GM12864 (cell line): ENCODE data around the gene GSX2.

Experiments
- DNase-seq: peaks from one replicate; pipeline ENCODE4 v3.0.0-alpha.2; 2011; ENCODE audit warnings: low read depth
- H3K4me3 ChIP-seq: 2 replicates; pipeline ENCODE4 v1.5.1; 2011; ENCODE audit warnings: mild to moderate bottlenecking, low read depth, low read length, control low read depth
- TF ChIP-seq, protein P1 (sequence below): IDR thresholded peaks from 2 replicates; pipeline ENCODE4 v1.5.1; 2011; ENCODE audit warnings: low read depth, mild to moderate bottlenecking, moderate library complexity, low read length, control low read depth, inconsistent platforms; ENCODE audit errors: missing control alignments

The GSX2 gene

DNA sequence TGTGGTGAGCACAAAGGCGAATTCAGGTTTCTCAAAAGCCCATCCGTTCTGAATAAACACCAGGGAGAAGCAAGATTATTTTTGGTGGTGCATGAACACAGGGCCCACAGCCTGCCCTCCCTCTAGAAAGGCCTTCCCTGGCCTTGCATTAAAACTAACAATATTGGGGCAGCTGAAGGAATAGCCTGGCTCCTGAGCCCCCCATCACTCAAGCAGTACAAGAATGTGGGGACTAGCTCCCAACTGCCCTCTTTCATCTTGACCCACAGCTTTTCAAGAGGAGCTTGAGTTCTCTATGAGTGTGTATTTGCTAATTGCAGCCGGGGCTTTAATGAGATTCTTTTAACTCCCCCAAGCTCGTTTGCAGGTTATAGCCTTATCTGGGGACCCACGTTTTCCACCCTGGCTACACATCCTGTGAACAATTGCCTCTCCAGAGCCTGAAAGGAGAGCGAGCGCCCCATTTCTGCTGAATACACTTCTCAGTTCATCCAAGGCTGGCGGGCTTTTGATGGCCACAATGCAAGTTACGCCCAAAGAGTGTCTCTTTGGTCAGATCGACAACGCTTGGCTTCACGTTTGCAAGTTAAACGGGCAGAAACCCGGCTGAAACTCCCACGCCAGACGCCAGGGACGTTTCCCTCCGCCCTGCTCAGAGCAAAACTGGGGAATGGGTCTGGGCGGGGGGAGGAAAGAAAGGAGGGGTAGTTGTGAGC, 4.7 kb upstream of the GSX2 start:
- TF ChIP-seq, protein P1, sequence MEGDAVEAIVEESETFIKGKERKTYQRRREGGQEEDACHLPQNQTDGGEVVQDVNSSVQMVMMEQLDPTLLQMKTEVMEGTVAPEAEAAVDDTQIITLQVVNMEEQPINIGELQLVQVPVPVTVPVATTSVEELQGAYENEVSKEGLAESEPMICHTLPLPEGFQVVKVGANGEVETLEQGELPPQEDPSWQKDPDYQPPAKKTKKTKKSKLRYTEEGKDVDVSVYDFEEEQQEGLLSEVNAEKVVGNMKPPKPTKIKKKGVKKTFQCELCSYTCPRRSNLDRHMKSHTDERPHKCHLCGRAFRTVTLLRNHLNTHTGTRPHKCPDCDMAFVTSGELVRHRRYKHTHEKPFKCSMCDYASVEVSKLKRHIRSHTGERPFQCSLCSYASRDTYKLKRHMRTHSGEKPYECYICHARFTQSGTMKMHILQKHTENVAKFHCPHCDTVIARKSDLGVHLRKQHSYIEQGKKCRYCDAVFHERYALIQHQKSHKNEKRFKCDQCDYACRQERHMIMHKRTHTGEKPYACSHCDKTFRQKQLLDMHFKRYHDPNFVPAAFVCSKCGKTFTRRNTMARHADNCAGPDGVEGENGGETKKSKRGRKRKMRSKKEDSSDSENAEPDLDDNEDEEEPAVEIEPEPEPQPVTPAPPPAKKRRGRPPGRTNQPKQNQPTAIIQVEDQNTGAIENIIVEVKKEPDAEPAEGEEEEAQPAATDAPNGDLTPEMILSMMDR, result no peak
- H3K4me3 ChIP-seq, result no peak overlapping the region
- no peak for DNase-seq

GRCh38 chr4:54096295-54096962, 3.5 kb upstream of the GSX2 start:
- TF ChIP-seq, protein P1, result no peak
- DNase-seq, result no peak
- H3K4me3 ChIP-seq, result no peak overlapping the region

GRCh38 chr4:54097152-54097551, 2.8 kb upstream of the GSX2 start:
- no peak for DNase-seq
- TF ChIP-seq, protein P1, result no peak
- no peak overlapping the region for H3K4me3 ChIP-seq

DNA sequence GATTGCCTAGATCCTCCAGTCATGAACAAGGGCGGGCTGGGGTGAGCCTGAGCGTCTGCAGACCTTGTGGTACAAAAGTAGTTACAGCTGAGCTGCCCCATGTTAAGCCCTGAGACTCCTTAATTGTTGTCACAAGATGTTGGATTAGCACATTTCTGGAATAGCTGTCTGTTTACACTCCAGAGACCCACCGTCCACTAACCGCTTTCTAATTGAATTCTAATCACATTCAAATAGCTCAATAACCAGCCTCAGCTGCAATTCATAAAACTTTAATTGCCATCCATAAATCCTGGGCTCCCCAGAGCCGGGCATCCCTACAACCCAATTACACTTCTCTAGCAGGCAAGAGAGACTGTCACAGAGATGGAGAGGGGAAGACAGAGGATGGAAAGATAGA, 1.6 kb upstream of the GSX2 start:
- DNase-seq, result no peak
- TF ChIP-seq, protein P1, result no peak
- H3K4me3 ChIP-seq, result no peak overlapping the region

DNA sequence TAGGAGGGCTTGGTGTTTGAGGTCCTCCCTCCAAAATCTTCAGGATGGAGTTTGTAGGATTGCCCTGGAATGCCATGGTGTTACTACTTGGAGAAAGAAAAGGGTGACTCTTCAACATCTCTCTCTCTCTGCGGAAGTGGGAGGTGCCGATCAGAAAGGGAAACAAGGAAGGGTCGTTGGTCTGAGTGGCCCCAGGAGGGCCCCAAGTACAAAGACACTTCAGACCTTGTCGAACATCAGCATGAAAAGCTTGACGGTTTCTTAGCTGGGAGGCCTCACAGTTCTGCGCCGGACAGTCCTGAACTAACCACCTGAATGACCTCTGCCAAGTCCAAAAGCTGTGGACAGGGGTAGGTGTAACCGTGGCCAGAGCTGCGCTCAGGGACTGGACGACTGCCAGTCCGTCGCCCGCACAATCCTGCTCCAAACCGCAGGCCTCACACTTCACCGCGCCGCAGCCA, 646 bp upstream of the GSX2 start:
- no peak for DNase-seq
- no peak overlapping the region for H3K4me3 ChIP-seq
- TF ChIP-seq, protein P1, result no peak

DNA sequence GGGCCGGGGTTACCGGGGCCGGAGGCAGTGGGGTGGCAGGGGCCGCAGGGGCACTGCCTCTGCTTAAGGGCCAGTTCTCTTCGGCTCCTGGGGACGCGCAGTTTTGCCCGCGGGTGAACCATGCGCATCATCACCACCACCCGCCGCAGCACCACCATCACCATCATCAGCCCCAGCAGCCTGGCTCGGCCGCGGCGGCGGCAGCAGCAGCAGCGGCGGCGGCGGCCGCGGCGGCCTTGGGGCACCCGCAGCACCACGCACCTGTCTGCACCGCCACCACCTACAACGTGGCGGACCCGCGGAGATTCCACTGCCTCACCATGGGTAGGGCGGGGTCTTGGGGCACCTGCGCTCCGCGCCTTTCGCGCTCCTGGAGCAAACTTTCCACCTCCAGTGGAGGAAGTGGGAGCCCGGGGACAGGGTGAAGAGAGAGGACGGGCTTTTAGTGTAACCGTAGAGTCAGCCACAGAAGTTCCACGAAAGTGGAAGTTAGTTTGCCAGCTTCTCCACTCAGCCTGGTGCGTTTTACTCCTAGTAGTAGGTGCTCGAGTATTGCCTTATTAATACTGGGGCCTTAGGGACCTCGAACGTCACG, 729 bp downstream of the GSX2 start:
- TF ChIP-seq, protein P1, result no peak
- no peak for DNase-seq
- peak overlapping the region; percentile 13 for H3K4me3 ChIP-seq
